NCI-H510A treated with DMSO at 0.1 percent for 48 hours (cell line): Measurements from ENCODE around the gene TCF20.

Source experiments
- DNase-seq: peaks from one replicate; lab custom pipeline; 2025; lab: John Stamatoyannopoulos, UW

Gene TCF20

DNA sequence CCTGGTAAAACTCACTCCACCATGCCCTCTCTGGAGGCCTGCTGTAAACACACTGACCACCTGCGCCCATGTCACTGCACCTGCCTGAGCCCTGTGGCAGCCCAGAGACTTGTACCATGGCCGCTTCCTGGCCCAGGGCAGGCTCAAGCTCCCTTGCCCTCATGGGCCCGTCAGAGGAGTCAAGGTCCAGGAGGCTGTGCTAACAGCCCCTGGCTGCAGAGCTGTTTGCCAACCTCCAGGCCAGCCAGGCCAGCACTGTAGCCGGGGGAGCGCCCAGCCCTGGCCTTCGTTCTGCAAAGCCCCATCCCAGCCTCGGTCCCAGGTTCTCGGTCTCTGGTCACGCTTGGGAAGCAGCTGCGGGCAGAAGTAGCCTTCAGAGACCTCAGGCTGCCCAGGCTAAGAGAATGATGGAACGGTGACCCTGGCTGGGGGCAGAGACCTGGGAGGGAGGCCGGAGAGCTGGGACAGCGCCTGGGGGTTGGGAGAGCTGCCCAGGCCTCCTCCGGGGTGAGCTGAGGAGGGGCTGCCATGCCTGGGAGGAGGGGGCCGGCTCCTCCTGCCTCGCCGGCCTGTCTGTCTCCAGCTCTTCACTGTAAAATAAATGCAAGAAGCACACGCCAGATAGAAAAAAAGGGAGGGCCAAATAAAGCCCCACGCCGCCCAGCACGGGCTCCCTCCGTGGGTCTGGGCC, 11.9 kb upstream of the TCF20 start:
- no peak for DNase-seq

DNA sequence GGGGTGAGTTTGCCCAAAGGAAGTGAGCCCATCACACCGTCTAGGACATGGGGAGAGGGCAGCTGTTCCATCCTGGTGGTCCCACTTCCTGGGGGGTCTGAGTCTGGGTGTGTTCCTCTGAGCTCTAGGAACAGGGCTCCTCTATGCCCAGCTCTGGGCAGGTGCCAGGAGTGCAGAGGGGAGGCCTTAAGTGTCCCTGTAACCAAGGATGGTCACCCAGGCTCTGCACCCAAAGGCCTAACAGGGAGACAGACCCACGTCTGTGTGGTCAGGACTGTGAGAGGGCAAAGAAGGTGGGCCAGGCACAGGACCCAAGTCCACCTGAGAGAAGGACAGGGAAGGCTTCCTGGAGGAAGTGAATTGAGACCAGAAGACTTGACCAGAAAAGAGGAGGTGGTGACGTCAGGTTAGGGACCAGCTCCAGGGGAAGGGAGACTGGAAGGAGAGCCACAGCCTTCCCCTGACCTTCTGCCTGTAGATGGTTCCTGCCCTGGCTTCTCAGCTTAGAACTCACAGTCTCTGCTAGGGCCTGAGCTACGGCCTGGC, 11.3 kb upstream of the TCF20 start:
- DNase-seq, result no peak

DNA sequence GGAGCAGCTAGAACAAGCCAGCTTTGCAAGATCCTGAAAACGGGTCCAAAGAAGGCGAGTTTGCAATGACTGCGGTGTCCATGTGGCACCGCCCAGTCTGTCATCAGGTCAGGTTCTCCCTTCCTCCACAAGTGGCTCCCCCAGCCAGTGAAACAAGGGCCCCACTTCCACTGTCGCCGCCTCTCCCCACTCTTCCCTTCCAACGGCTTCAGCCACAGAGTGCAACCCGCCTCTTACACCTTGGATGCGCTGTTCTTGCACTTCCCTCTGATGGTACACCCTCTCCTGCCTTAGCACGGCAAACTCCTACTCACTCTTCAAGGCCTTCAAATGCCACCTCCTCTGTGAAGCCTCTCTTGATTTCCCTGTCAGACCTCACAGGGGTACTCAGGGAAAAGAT, 10.8 kb upstream of the TCF20 start:
- no peak for DNase-seq

DNA sequence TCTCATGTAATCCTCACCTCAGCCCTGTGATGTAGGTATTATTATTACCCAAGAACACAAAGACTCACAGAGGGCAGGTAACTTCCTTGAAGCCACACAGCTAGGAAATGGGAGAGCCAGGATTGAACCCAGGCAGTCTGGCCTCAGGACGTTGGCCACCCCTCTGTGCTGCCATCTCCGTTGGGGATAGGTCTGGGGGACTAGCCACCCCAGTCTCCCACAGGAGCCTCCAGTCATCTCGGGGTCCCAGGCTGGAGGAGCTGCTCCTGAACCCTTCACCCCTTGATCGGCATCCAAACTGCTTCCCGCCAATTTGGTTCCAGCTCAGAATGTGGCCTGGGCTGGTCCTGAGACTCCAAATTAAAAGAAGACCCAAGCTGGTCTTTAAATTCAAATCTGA, 10.4 kb upstream of the TCF20 start:
- DNase-seq, result no peak

DNA sequence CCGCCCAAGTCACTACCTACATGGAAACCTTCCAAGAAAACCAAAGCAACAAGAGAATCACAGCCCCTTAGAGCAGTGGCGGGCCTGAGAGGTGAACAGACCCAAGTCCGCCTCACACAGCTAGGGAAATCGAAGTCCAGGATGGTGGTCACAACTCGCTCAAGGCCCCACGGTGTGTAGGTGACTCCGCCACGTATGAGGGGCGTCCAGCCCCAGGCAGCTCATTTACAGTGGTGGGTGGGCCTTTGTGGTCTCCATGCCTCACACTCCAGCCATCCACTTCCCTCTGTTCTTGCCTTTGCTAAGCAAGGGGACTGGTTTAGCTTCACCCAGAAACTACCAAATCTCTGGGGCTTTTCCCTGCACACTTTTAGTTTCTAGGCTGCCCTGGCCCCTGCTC, 9.7 kb upstream of the TCF20 start:
- DNase-seq, result no peak

DNA sequence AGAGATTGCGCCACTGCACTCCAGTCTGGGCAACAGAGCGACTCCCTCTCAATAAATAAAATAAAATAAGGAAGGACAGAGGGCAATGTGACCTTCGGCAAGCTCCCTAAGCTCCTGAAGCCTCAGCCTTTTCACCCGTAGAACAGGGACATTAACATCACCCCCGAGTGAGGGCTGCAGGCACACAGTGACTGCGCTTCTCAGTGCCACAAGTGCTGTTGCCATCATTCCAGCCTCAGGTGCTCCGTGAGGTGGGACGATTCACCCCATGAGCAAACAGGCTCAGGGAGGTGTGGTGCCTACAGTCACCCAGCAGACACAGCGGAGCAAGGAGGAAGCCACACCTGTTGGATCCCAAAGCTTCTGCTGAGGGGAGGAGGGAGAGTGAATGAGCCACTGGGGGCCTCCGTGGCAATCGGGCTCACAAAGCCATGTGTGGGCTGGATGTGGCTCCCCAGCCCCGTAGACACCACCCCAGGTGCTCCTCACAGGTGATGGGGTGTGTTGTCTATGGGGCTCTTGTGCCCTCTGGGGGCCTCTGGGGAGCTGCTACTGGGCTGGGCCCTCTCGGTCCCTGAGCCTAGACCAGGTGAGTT, 9.1 kb upstream of the TCF20 start:
- no peak for DNase-seq

DNA sequence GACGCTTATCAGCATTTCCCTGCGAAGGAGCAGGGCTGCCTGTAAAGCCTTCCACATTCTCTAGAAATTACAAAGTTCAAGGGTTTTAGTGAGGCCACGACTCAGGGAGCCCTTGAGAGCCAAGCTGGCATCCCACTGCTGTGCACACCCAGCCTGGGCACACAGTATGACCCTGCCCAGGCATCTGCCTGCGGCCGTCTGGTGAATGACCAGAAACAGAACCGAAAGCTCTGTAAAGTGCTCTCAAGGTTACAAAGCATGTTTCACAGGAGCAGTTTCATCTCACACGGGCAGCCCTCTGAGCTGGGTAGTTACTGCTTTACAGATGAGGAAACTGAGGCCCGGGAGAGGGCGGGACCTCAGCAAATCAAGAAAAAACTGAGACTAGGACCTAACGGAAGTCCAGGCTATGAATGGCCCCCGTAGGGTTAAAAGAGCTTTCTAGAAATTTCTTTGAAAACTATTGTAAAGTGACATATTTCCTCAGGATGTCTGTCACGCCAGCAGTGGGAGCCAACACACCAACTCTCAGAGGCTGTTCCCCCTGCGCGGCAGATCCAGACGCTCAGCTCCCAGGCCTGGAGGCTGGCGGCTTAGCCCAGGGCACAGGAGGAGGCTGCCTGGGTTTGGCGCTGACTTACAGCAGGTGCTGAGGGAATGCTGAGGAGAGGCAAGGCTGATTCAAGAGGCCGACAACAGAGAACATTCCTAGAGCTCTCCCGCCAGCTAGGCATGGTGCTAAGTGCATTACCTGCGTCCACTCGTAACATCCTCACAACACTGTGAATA, 7.7 kb upstream of the TCF20 start:
- no peak for DNase-seq

DNA sequence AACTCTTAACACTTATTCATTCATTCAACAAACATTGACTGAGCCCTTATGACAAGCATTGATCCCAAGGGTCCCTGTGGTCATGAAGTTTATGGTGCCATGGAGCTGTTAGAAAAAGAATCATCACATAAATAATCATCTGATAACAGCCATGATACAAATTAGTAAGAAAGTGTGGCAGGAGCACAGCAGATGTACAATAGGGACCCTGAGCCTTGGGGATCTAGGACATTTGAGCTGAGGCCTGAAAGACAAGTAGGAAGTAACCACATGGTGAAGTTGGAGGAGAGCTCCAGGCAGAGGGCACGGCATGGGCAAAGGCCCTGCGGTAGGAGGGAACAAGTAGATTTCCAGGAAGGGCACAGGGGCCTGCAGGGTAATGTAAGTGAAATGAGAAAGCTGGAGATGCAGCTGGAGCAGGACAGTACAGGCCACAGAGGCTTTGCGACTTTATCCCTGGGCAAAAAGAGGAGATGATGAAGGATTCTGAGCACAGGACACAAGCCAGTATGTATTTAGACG, 6.8 kb upstream of the TCF20 start:
- DNase-seq, result no peak

DNA sequence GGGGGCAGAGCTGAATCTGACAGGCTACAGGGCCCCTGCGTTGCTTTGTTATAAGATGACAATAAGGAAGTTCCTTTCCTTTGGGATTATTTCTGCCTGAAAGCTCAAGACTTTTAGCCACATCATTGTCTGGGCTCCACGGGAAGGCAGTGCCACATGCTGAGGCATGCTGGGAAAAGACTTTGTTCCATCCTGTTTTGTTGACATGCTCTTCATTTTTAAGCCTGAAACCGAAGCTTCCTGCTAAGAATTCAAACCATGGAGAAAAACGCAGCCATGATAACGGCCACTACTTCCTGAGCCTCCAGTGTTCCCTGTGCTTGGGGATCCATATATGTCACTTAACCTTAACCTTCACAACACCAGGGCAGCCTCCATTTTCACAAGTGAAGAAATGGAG, 5.5 kb upstream of the TCF20 start:
- no peak for DNase-seq

DNA sequence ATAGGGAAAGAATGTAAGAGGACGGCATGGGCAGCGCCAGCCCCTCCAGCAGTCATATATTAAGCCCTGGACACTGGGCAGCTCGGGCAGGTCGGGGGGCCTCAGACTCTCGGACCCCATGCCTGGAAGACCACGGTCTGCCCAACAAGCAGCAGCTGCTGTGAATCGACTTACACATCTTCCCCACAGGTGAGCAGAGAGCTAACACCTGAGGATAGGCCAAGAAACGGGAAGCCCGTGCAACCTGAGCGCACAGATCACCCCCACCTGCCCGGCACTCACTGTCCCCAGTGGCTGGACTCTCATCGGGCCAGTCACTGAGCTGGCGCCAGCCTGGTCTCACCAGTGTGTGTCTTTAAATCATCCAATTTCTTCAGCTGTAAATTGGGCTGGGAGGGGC, 4.7 kb upstream of the TCF20 start:
- no peak for DNase-seq

DNA sequence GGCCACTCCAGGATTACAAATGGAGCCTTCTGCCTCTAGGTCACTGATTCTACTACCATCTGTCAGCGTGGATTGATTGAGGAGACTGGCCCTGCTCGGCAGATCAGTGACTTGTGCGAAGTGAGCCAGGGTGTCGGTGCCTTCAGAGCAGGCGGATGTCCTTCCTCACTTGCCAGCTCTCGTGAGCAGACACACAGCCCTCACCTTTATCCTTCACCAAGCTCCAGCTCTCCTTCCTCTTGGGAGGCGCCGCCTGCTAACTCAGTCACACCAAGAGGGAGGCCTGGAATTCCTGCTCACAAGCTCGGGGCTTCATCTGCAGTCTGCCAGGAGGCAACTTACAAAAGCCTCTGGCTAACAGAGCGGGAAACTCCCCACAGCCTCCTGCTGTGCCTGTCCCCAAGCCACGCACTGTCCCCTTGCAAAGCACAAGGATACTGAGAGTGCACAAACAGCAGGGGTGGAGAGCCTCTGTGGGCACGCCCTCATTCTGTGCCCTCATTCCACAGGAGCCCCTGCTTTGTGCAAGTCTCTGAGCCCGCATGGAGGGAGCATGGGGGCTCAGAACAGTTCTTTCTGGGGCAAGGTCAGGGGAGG, 3.5 kb upstream of the TCF20 start:
- DNase-seq, result no peak

DNA sequence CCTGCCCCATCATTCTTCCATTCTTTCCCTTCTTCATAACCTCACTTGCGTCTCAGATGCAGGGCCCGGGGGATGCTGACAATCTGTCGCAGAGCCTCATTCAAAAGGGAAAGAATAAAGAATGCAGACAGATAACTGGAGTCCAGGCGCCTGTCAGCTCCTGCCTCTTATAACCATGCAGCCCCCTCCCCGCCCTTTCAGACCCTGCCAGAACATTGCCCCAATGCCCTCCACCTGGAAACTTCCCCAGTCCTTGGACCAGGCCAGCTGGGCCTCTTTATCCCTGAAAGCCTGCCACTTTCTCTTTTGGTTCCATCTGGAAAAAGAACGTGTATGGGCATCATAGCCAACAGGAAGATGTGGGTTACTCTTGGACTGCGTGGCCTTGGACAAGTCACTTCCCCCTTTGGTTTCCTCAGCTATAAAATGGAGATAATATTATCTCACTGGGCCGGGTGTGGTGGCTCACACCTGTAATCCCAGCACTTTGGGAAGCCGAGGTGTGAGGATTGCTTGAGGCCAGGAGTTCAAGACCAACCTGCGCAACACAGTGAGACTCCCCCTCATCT, 2.1 kb upstream of the TCF20 start:
- DNase-seq, result no peak

DNA sequence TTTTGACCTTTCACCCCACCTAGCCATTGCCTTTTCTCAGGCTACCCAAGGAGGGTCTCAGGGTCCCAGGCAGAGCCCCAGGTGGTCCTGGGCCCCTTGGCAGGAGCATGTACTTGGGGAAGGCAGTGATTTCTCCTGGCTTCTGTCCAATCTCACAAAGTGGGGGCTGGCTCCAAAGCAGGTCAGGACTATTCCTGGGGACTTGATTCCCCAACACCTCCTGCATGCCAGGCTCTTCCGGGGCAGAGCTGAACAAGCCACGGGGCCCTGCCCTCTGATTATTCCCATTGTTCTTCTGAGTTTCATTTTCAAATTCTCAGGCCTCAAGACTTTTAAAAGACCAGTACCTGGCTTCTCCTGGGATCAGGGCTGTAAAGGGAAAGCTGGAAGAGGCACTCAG, 1.5 kb upstream of the TCF20 start:
- DNase-seq, result no peak

DNA sequence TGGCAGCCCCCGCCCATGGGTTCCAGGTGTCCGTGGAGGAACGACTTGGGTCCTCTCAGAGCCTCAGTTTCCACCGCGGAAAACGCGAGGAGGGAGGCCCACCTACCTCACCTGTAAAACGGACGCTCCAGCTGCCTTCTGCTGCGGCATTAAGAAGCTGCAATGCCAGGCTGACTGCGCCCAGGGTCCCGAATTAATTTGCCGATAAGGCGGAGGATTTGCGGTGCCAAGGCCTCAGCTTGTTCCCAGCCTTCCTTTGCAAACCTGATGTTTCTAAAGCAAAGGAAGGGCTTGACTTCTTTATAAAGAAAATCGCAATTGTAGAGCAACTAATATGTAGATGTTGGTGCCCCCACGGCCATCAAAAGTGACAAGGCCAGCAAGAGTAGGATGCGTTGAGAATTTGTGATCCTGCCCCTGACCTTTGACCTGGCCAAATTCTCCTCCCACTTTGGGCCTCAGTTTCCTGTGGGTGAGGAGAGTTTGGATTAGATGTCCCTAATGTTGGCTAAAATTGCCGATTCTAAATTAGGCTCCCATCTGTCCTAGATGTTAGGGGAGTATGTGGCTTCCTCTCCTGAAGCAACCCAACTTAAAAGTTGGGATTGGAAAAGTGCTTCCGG, 849 bp upstream of the TCF20 start:
- DNase-seq, result no peak

DNA sequence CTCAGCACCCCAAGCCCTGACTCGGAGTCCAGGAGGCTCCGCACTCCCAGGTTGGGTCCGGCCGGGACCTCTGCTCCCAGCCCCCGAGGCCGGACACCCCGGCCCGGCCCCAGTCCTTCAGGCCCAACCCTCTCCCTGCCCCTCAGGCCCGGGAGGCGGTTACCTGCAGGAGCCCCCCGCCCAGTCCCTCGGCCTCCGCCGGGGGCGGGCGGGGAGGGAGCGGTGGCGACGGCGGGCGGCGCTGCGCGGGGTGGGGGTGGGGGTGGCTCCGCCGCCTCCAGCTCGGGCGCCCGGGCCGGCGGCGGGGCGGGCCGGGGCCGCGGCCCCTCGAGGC, 310 bp downstream of the TCF20 start:
- DNase-seq, result no peak

DNA sequence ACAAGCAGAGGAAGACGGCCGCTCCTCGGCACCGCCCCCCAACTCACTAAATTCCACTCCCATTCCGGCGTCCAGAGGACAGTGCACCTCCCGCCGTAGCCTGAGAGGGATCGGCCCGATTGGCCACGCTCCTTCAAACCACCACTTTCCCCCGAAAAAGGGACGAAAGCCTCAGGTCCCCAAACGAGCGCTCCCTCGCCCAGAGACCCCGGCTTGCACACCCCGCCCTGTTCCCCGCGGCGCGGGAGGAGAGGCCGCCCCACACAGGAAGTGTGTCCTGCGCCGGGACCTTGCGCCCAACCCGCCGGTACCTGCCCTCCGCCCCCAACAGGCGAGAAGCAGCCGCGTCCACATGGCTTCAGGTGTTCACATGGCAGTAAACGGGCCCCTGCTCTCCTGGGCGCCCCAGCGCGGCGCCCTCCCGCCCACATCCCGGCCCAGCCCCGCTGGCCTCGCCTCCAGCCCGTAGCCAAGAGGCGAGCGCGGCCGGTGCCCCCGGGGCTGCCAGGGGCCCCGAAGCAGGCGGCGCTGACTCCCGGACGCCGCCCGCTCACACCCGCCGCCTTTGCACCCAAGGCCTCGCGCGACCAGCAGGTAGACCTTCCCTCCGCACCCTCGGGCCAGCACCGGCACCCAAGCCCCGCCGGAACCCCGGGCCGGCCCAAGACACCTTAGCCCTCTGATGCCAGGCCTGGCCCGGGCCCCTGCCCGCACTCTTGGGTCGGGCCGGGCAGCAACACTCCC, 849 bp downstream of the TCF20 start:
- DNase-seq, result peak; percentile 26

DNA sequence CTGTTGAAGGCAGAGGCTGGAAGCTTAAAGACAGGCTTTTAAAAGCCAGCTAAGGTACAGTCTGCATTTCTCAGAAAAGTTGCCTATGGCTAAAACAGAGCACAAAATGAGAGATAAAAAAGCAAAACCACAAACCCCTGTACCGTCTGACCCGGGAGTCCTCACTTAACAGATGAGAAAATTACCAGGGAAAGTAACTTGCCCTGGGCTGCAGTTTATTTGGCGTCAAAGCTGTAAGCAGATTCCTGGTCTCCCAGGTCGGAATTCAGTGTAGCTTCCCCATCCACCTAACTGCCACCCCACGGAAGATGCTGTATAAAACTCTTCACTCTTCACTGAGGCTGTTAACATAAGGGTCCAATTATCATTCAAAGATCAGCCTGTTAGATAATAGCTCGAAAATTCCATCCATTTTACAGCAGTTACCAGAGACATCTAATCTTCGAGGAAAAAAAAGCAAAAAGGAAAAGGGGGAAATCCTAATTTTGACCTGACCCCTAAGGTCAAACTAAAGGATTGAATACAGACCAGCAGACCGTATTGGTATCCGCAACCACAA, 1.5 kb downstream of the TCF20 start:
- DNase-seq, result no peak

DNA sequence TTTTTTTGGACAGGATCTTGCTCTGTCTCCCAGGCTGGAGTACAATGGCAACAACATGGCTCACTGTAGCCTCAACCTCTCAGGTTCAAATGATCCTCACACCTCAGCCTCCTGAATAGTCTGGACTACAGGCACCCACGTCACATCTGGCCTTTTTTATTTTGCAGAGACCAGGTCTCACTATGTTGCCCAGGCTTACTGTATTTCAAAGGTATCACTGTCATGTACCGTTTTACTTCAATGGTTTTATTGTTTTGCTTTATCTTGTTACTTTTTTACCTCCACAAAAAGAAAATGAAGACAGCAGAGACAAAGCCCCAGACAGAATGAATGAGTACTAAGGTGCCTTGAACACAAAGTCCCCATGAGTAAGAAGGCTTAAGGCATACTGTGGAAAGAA, 5.1 kb downstream of the TCF20 start:
- DNase-seq, result no peak

DNA sequence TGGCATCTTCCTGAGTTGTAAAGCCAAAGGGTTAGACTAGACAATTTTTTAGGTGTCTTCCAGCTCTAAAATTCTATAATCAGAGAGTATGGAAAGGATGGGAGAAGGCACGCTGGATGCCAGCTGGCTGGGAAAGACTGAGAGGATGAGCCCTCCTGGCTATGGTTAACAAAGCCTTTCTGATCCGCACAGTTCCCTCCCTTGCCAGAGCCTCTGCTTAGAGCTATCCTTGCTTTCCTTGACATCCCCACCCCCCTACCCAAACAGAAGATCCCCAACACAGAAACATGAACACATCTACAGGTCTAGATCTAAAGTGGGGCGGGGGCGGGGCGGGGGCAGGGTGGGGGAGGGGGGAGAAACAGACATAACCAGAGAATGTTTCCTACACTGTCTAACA, 6.5 kb downstream of the TCF20 start:
- no peak for DNase-seq

DNA sequence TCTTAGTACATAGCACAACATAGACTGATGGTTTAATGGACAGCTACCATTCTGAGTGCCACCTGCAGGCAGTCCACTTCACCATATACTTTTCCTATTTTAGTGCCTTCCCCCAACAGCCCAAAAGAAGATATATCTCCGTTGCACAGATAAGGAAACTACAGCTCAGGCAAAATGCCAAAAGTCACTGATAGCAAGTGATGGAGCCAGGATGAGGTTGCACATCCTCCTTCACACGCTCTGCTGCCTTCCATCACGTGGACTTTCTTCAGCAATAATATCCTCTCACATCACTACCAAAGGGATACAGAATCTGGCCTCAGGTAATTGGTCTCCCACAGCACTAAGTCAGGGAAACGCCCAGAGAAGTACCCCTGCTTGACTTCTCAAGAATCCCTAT, 7.5 kb downstream of the TCF20 start:
- DNase-seq, result no peak

DNA sequence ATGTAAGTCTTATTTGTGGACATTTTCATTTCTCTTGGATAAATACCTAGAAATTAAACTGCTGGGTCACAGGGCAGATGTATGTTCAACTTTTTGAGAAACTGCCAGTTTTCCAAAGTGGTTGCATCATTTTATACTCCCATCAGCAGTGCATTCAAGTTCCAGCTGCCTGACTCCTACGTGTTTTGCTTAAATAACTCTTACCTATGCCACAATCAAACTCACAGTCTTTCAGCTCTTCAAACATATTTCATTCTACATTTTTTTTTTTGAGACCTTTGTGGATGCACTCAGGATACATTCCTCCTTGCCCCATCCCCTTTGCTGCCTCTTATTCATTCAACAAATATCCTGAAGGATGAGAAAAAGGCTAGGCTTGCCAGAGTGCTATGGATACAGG, 9.2 kb downstream of the TCF20 start:
- DNase-seq, result no peak
